Fibroblast of skin of back (primary cell): ENCODE measurements around the gene DLL3.

Experiments used
- DNase-seq: peaks from one replicate; pipeline ENCODE4 v3.0.0-alpha.2; 2013

The DLL3 gene

GRCh38 chr19:39483141-39483540 lies 15.6 kb upstream of the DLL3 start:
- no peak for DNase-seq

- DNase-seq = no peak
Measured at GRCh38 chr19:39489756-39490155, 9.0 kb upstream of the DLL3 start.

GRCh38 chr19:39492225-39492624 lies 6.5 kb upstream of the DLL3 start:
- no peak for DNase-seq

GRCh38 chr19:39492788-39493187 lies 6.0 kb upstream of the DLL3 start:
- DNase-seq = no peak

- DNase-seq = no peak
Measured at GRCh38 chr19:39494661-39495060, 4.1 kb upstream of the DLL3 start.

GRCh38 chr19:39496063-39496462 lies 2.7 kb upstream of the DLL3 start:
- DNase-seq = no peak

- no peak for DNase-seq
Measured at GRCh38 chr19:39497701-39497995, 1.1 kb upstream of the DLL3 start.

- peak; percentile 41 for DNase-seq
Measured at GRCh38 chr19:39497996-39498797, 550 bp upstream of the DLL3 start.

GRCh38 chr19:39499932-39500331 lies 1.2 kb downstream of the DLL3 start:
- DNase-seq = no peak

GRCh38 chr19:39500543-39500942 lies 1.8 kb downstream of the DLL3 start:
- DNase-seq = no peak

GRCh38 chr19:39501340-39501739 lies 2.6 kb downstream of the DLL3 start:
- no peak for DNase-seq

GRCh38 chr19:39502640-39503417 lies 4.1 kb downstream of the DLL3 start:
- DNase-seq = peak; percentile 77

GRCh38 chr19:39506598-39506943 lies 7.8 kb downstream of the DLL3 start:
- DNase-seq = no peak

GRCh38 chr19:39506944-39507714 lies 8.4 kb downstream of the DLL3 start:
- peak; percentile 72 for DNase-seq

GRCh38 chr19:39507715-39508364 lies 9.1 kb downstream of the DLL3 start:
- no peak for DNase-seq

- no peak for DNase-seq
Measured at GRCh38 chr19:39508629-39509028, 9.9 kb downstream of the DLL3 start.

GRCh38 chr19:39509233-39509632 lies 10.5 kb downstream of the DLL3 start:
- no peak for DNase-seq

GRCh38 chr19:39512988-39513387 lies 14.2 kb downstream of the DLL3 start:
- no peak for DNase-seq

GRCh38 chr19:39514840-39515550 lies 16.2 kb downstream of the DLL3 start, which contains the start of gene SELENOV:
TSS of gene SELENOV (plus strand) at chr19:39515139. CDS start at chr19:39515213, 74 bp downstream.
- no peak for DNase-seq

- no peak for DNase-seq
Measured at GRCh38 chr19:39515551-39516191, 16.9 kb downstream of the DLL3 start.

- no peak for DNase-seq
Measured at GRCh38 chr19:39516270-39516669, 17.5 kb downstream of the DLL3 start.

- DNase-seq = no peak
Measured at GRCh38 chr19:39517432-39517831, 18.7 kb downstream of the DLL3 start.
